Measurements from ENCODE around the gene CCDC197. TPM values are rescaled to one million over a fixed set of nuclear protein-coding genes. Genes with fewer than 3 reads are reported as not detected.

The CCDC197 gene
- polyA plus RNA-seq, 1 experiment: not detected

GRCh38 chr14:94041551-94042346, 44.6 kb downstream of the CCDC197 start:
- TF ChIP-seq CTCF (IDR thresholded peaks at IDR 0.05; ENCODE audit: low read depth, low read length): no peak
- POLR2A ChIA-PET: no interaction called here

GRCh38 chr14:94042433-94043091, 45.5 kb downstream of the CCDC197 start:
- H3K27ac ChIP-seq (ENCODE audit: low read depth, low read length): no peak overlapping the region
- no peak for TF ChIP-seq CTCF (IDR thresholded peaks at IDR 0.05; ENCODE audit: low read depth, low read length)
- H3K27me3 ChIP-seq (ENCODE audit: control insufficient read depth, insufficient read depth, low read length): no peaks in the 10 kb centered on the region
- H3K9me3 ChIP-seq (ENCODE audit: control insufficient read depth, insufficient read depth, low read length): no peaks in the 10 kb centered on the region; the same call in 1 of the 2 replicates
- no peak for DNase-seq (ENCODE audit: low read depth, low spot score)
- ChIA-PET POLR2A (no interaction called here), CTCF (interaction anchor here (1.0 to 3.0 kb wide), 3 partner anchors 89 to 138 kb away, joined by 3 to 11 read pairs (median 10); no protein-coding TSS in a partner anchor)
- no peak overlapping the region for H3K4me3 ChIP-seq (ENCODE audit: low read depth, low read length)

More at GRCh38 chr14:94041551-94042346, 44.6 kb downstream of the CCDC197 start:
- DNase-seq (ENCODE audit: low read depth, low spot score): peak; percentile 46
- Histone ChIP-seq H3K27me3 (ENCODE audit: control insufficient read depth, insufficient read depth, low read length) (no peaks in the 10 kb centered on the region), H3K4me3 (ENCODE audit: low read depth, low read length) (no peak overlapping the region), H3K9me3 (ENCODE audit: control insufficient read depth, insufficient read depth, low read length) (no peaks in the 10 kb centered on the region; the same call in 1 of the 2 replicates), H3K27ac (ENCODE audit: low read depth, low read length) (no peak overlapping the region)
- CTCF ChIA-PET: interaction anchor here (0.6 to 3.0 kb wide), 4 partner anchors 90 to 386 kb away, joined by 3 to 11 read pairs (median 7); no protein-coding TSS in a partner anchor

GRCh38 chr14:94043111-94043755, 46.1 kb downstream of the CCDC197 start:
- H3K4me3 ChIP-seq (ENCODE audit: low read depth, low read length): no peak overlapping the region
- no peak for TF ChIP-seq CTCF (IDR thresholded peaks at IDR 0.05; ENCODE audit: low read depth, low read length)
- H3K9me3 ChIP-seq (ENCODE audit: control insufficient read depth, insufficient read depth, low read length): no peaks in the 10 kb centered on the region; the same call in 1 of the 2 replicates
- no peaks in the 10 kb centered on the region for H3K27me3 ChIP-seq (ENCODE audit: control insufficient read depth, insufficient read depth, low read length)
- no peak overlapping the region for H3K27ac ChIP-seq (ENCODE audit: low read depth, low read length)
- no peak for DNase-seq (ENCODE audit: low read depth, low spot score)
- ChIA-PET POLR2A (no interaction called here), CTCF (interaction anchor here (1.0 to 3.0 kb wide), 2 partner anchors 93 to 137 kb away, joined by 3 to 11 read pairs; no protein-coding TSS in a partner anchor)

- Histone ChIP-seq H3K27ac (ENCODE audit: low read depth, low read length) (no peak overlapping the region), H3K27me3 (ENCODE audit: control insufficient read depth, insufficient read depth, low read length) (no peaks in the 10 kb centered on the region), H3K4me3 (ENCODE audit: low read depth, low read length) (no peak overlapping the region), H3K9me3 (ENCODE audit: control insufficient read depth, insufficient read depth, low read length) (no peaks in the 10 kb centered on the region; the same call in 1 of the 2 replicates)
- ChIA-PET CTCF (interaction anchor here (3.0 kb wide), 1 partner anchor 93 kb away, joined by 11 read pairs; no protein-coding TSS in a partner anchor), POLR2A (no interaction called here)
- no peak for TF ChIP-seq CTCF (IDR thresholded peaks at IDR 0.05; ENCODE audit: low read depth, low read length)
- no peak for DNase-seq (ENCODE audit: low read depth, low spot score)
These were observed 46.8 kb downstream of the CCDC197 start for GRCh38 chr14:94043756-94044475.
